GM18868 (cell line): ENCODE measurements around the gene ZNF304.

Experiments
- ATAC-seq: cut with Tn5 transposase; IDR thresholded peaks from one replicate; pipeline ENCODE4 v1.9.1; 2021; ENCODE audit warnings: mild to moderate bottlenecking, moderate library complexity; ENCODE audit not compliant: unreplicated experiment

ZNF304 gene

GRCh38 chr19:57350877-57351805 is at the start of gene ZNF304:
Gene ZNF304 (plus strand): TSS chr19:57351271. CDS start chr19:57351665, 394 bp downstream.
- ATAC-seq: peak; percentile 98

GRCh38 chr19:57302020-57302465 is 49.0 kb upstream of the ZNF304 start:
- no peak for ATAC-seq

GRCh38 chr19:57302727-57303401 is 48.2 kb upstream of the ZNF304 start:
- ATAC-seq: no peak

- ATAC-seq: no peak
Measured at GRCh38 chr19:57305056-57305455, 46.0 kb upstream of the ZNF304 start.

- ATAC-seq: no peak
Measured at GRCh38 chr19:57308514-57308913, 42.6 kb upstream of the ZNF304 start.

GRCh38 chr19:57310792-57311191 is 40.3 kb upstream of the ZNF304 start:
- no peak for ATAC-seq

GRCh38 chr19:57314146-57314545 is 36.9 kb upstream of the ZNF304 start:
- no peak for ATAC-seq

- ATAC-seq: no peak
Measured at GRCh38 chr19:57317503-57317902, 33.6 kb upstream of the ZNF304 start.

- no peak for ATAC-seq
Measured at GRCh38 chr19:57319869-57320179, 31.2 kb upstream of the ZNF304 start.

GRCh38 chr19:57320180-57321084 is 30.6 kb upstream of the ZNF304 start, which contains the start of gene ZNF543:
Gene ZNF543 (plus strand): TSS chr19:57320472. CDS start chr19:57320854, 382 bp downstream.
- peak; percentile 98 for ATAC-seq

- no peak for ATAC-seq
Measured at GRCh38 chr19:57321116-57321515, 30.0 kb upstream of the ZNF304 start.

GRCh38 chr19:57321751-57322150 is 29.3 kb upstream of the ZNF304 start:
- no peak for ATAC-seq

- ATAC-seq: no peak
Measured at GRCh38 chr19:57324992-57325391, 26.1 kb upstream of the ZNF304 start.

GRCh38 chr19:57327993-57328392 is 23.1 kb upstream of the ZNF304 start:
- no peak for ATAC-seq

- no peak for ATAC-seq
Measured at GRCh38 chr19:57334191-57334590, 16.9 kb upstream of the ZNF304 start.

- ATAC-seq: no peak
Measured at GRCh38 chr19:57338877-57339276, 12.2 kb upstream of the ZNF304 start.

GRCh38 chr19:57342582-57342981 is 8.5 kb upstream of the ZNF304 start:
- no peak for ATAC-seq

GRCh38 chr19:57348136-57348535 is 2.9 kb upstream of the ZNF304 start:
- no peak for ATAC-seq

- ATAC-seq: no peak
Measured at GRCh38 chr19:57351867-57352266, 796 bp downstream of the ZNF304 start.

GRCh38 chr19:57355916-57356315 is 4.8 kb downstream of the ZNF304 start:
- no peak for ATAC-seq

- ATAC-seq: no peak
Measured at GRCh38 chr19:57357406-57357805, 6.3 kb downstream of the ZNF304 start.
